Glutamatergic neuron (in vitro differentiated cells): ENCODE data around the gene RBMS1. TPM values are rescaled to one million over a fixed set of nuclear protein-coding genes. Genes with fewer than 3 reads are reported as not detected.
"Not testable (repeated sequence)": the region's sequence is repeated elsewhere in the genome, so short reads cannot be mapped to it uniquely, and the experiment has no call there.

Experiments
- DNase-seq: peaks from one replicate; pipeline ENCODE4 v3.0.0; 2022
- H3K27ac Mint-ChIP-seq: one replicate; pipeline ENCODE4 v1.8.0; 2020; ENCODE audit warnings: mild to moderate bottlenecking, mixed read lengths, inconsistent platforms; ENCODE audit not compliant: unreplicated experiment
- H3K27me3 Mint-ChIP-seq: one replicate; pipeline ENCODE4 v1.8.0; 2020; ENCODE audit warnings: mild to moderate bottlenecking, moderate library complexity, mixed read lengths, inconsistent platforms; ENCODE audit not compliant: unreplicated experiment
- H3K36me3 Mint-ChIP-seq: one replicate; pipeline ENCODE4 v1.8.0; 2020; ENCODE audit warnings: mild to moderate bottlenecking, mixed read lengths, inconsistent platforms; ENCODE audit not compliant: unreplicated experiment
- H3K4me1 Mint-ChIP-seq: one replicate; pipeline ENCODE4 v1.8.0; 2020; ENCODE audit warnings: mild to moderate bottlenecking, low read depth, mixed read lengths, inconsistent platforms; ENCODE audit not compliant: unreplicated experiment
- H3K4me3 Mint-ChIP-seq: one replicate; pipeline ENCODE4 v1.8.0; 2020; ENCODE audit warnings: mild to moderate bottlenecking, mixed read lengths, inconsistent platforms; ENCODE audit not compliant: unreplicated experiment
- H3K9me3 Mint-ChIP-seq: one replicate; pipeline ENCODE4 v1.8.0; 2020; ENCODE audit warnings: mild to moderate bottlenecking, moderate library complexity, mixed read lengths, inconsistent platforms; ENCODE audit not compliant: unreplicated experiment
- total RNA-seq: library from RNA; stranded (reverse); fragmentation: NEBNext Ultra II Directional; extraction: Animal tissue kit (Norgen Biotek cat#: 25700); gene quantifications from one replicate; pipeline ENCODE4 v1.2.1, GENCODE V29; 2021; ENCODE audit not compliant: unreplicated experiment
- TF ChIP-seq, protein P1 (sequence below): fragments of 200-600 bp; sonication (generic); IDR thresholded peaks from one replicate; pipeline ENCODE4 v1.5.0; 2021; ENCODE audit not compliant: partially characterized antibody, unreplicated experiment

The RBMS1 gene
- total RNA-seq, 1 donor from 2014 or later = 142 TPM

DNA sequence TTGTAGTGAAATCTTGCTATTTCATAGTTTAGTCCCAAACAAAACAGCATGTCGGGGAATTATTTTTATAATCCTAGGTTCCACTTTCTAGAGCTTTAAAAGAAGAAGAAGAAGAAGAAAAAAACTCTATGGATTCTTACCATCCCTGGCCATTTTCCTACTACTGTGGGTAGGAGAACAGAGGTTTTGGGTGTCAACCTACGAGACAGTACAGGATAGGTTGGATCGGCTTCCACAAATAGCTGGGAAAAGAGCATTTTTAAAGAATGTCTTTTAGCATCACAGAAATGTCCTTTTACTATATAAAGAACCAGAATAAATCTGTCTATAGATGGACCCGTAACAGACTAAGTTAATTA, 65.2 kb downstream of the RBMS1 start:
- H3K27me3 Mint-ChIP-seq = peaks cover 2% of the 10 kb centered on the region
- no peak overlapping the region for H3K27ac Mint-ChIP-seq
- peaks cover 14% of the 10 kb centered on the region for H3K4me1 Mint-ChIP-seq
- H3K4me3 Mint-ChIP-seq = no peak overlapping the region
- peaks cover 14% of the 10 kb centered on the region for H3K36me3 Mint-ChIP-seq
- DNase-seq = no peak
- peaks cover 4% of the 10 kb centered on the region for H3K9me3 Mint-ChIP-seq
- TF ChIP-seq, protein P1, sequence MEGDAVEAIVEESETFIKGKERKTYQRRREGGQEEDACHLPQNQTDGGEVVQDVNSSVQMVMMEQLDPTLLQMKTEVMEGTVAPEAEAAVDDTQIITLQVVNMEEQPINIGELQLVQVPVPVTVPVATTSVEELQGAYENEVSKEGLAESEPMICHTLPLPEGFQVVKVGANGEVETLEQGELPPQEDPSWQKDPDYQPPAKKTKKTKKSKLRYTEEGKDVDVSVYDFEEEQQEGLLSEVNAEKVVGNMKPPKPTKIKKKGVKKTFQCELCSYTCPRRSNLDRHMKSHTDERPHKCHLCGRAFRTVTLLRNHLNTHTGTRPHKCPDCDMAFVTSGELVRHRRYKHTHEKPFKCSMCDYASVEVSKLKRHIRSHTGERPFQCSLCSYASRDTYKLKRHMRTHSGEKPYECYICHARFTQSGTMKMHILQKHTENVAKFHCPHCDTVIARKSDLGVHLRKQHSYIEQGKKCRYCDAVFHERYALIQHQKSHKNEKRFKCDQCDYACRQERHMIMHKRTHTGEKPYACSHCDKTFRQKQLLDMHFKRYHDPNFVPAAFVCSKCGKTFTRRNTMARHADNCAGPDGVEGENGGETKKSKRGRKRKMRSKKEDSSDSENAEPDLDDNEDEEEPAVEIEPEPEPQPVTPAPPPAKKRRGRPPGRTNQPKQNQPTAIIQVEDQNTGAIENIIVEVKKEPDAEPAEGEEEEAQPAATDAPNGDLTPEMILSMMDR = no peak

DNA sequence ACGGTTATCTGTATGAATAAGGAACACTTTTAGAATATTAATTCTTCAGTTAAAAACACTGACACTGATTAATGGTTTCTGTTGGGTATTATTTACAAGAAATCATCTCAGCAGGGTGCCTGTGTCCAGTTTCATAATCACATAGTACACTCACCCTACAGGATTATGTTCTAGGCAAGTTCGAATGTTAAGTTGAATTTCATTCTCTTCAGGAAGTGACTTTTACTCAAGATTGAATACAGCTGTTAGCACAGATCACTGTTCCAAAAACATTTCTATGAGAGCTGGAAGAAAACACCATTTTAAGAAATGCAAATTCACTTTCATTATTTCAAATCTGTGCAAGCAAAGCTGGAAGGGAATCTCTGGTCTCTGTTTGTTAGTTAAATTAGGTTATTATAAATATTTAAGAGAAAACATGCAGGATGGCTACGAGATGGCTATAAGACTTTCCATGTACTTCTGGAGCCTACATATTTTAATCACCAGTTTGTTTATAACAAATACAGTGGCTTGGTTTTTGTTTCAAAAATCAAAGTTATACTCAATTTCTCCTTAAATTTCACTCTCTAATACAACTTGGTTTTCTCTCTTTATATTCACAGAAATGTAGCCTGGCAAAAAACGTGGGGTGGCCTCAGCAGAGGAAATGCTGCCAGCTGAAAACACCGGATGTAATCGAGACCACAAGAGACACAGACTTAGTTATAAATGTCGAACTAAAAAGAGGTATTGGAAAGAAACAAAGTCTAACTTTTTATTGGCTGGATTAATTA, 65.8 kb downstream of the RBMS1 start:
- Mint-ChIP-seq H3K27me3 (peaks cover 2% of the 10 kb centered on the region), H3K9me3 (peaks cover 4% of the 10 kb centered on the region), H3K4me1 (peaks cover 14% of the 10 kb centered on the region), H3K36me3 (peaks cover 14% of the 10 kb centered on the region), H3K27ac (no peak overlapping the region), H3K4me3 (no peak overlapping the region)
- TF ChIP-seq, protein P1 = no peak
- DNase-seq = no peak

DNA sequence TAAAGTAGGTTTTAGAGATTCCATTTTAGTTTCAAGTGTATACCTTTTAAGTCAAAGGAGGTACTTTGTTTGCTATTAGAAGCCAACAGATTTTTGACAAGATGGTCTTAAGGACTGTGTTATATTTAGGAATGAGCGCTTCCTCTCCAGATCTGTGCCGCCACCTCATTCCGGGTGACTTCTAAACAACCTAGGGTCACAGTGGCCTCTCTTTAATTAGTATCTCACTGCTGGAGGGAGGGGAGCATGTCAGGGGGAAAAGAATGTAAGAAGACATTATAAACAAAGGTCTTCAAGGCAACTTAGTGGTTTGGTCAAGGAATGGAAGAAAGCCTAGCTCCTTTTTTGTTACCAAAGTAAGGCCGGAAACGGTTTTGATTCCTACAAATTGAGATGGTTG, 67.0 kb downstream of the RBMS1 start:
- no peak overlapping the region for H3K4me3 Mint-ChIP-seq
- H3K4me1 Mint-ChIP-seq = peaks cover 9% of the 10 kb centered on the region
- no peak for DNase-seq
- H3K27me3 Mint-ChIP-seq = peaks cover 2% of the 10 kb centered on the region
- H3K9me3 Mint-ChIP-seq = peaks cover 4% of the 10 kb centered on the region
- peaks cover 14% of the 10 kb centered on the region for H3K36me3 Mint-ChIP-seq
- H3K27ac Mint-ChIP-seq = no peak overlapping the region
- TF ChIP-seq, protein P1 = no peak

DNA sequence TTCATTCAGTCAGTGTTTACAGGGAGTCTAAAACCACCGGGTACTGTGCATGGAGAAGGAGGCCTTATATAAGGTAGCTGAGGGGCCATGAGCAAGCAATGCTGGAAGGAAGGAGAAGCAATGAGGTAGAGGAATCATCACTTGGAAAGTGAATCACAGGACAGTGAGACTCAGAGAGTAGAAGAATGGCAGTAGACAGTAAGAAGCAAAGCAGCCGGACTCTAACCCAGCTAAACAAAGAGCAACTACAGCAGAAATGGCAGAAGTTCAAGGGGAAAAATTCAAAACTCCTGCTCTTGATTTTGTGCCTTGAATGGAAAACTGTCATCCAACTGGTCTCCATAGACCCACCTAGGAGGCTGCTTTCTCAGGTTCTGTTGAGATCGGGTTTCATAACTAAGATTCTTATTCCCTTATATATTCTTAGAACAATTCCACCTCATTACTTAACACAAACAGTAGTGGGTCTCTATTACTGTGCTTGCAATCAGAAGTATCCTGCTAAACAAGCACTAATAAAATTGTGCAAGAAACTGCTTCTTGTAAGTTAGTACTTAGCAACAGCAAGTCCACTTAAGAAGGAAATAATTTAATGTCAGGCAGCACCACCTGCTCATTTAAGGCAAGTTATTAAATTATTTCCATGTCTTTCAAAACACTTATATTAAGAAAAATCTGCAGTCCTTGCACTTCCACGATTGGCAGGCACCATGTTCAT, 68.0 kb downstream of the RBMS1 start:
- Mint-ChIP-seq H3K4me1 (peaks cover 9% of the 10 kb centered on the region), H3K4me3 (no peak overlapping the region), H3K27ac (no peak overlapping the region), H3K27me3 (peaks cover 2% of the 10 kb centered on the region), H3K36me3 (peaks cover 10% of the 10 kb centered on the region), H3K9me3 (peaks cover 4% of the 10 kb centered on the region)
- TF ChIP-seq, protein P1 = no peak
- DNase-seq = no peak

DNA sequence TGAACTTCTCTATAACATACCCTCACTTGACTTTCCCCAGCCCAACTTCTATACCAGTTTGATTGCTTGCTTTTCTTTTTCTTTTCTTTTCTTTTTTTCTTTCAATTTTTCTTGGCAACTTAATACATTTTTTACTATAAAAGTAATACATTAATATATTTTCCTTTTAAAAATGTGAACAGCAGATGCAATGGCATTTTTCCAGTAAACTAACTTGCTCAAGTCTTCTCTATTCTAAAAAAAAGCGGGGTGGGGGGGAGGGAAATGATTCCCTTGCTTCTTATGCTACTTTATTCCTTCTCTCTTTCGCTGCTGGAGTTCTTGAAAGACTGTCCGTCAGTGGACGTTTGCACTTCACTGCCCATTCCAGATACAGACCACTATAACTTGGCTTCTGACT, 70.5 kb downstream of the RBMS1 start:
- Mint-ChIP-seq H3K9me3 (no peaks in the 10 kb centered on the region), H3K4me3 (no peak overlapping the region), H3K4me1 (peaks cover 8% of the 10 kb centered on the region), H3K36me3 (no peaks in the 10 kb centered on the region), H3K27ac (no peak overlapping the region), H3K27me3 (peaks cover 2% of the 10 kb centered on the region)
- DNase-seq = no peak
- TF ChIP-seq, protein P1 = no peak

DNA sequence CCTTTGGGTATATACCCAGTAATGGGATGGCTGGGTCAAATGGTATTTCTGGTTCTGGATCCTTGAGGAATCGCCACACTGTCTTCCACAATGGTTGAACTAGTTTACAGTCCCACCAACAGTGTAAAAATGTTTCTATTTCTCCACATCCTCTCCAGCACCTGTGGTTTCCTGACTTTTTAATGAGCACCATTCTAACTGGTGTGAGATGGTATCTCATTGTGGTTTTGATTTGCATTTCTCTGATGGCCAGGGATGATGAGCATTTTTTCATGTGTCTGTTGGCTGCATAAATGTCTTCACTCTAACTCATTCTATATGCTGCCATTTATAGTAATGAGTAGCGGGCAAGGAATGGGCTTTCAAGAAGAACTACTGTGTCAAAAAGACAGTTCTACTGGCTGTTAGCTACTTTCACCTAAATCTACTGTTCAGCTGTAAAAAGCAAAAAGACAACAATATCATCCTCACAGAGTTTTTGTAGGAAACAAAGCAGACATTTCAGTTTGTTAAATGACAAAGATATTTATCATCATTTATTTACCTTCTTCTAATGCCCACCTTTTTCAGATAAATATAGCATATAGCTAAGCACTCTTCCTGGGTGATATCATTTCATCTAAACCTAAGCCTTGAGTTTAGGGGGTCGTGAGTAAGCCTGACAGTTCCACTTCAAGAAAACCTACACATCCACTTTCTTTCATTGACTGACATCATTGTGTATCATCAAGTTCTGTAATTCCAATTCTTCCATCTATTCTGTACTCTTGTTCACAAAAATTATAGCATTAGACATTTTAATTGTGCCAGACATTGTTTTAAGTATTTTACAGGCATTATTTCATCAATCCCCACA, 71.7 kb downstream of the RBMS1 start:
- H3K27ac Mint-ChIP-seq, H3K4me1 Mint-ChIP-seq, H3K27me3 Mint-ChIP-seq, DNase-seq, H3K4me3 Mint-ChIP-seq, H3K9me3 Mint-ChIP-seq, H3K36me3 Mint-ChIP-seq: not testable (repeated sequence)
